ENCODE measurements around the gene CYP2R1. TPM values are rescaled to one million over a fixed set of nuclear protein-coding genes. Genes with fewer than 3 reads are reported as not detected.
"Not testable (repeated sequence)": the region's sequence is repeated elsewhere in the genome, so short reads cannot be mapped to it uniquely, and the experiment has no call there.

The CYP2R1 gene
- total RNA-seq, 2 experiments from 2014 or later = 14.4 to 18.8 TPM

- ChIA-PET CTCF (interaction anchor here (1.0 to 8.0 kb wide), 9 partner anchors 11 to 583 kb away, joined by 3 to 111 read pairs (median 9); partner anchors contain the start of gene PSMA1), POLR2A (interaction anchor here (0.7 to 2.6 kb wide), 11 partner anchors 9 to 372 kb away, joined by 3 to 20 read pairs (median 5); partner anchors contain the start of genes PDE3B and PSMA1)
- Mint-ChIP-seq H3K36me3 (ENCODE audit: low read depth) (peaks cover 30% of the 10 kb centered on the region), H3K27me3 (ENCODE audit: low read depth) (no peaks in the 10 kb centered on the region), H3K27ac (peak overlapping the region; percentile 90), H3K9me3 (ENCODE audit: insufficient read depth) (no peaks in the 10 kb centered on the region), H3K4me3 (peak overlapping the region; percentile 82), H3K4me1 (ENCODE audit: low read depth) (peaks cover 61% of the 10 kb centered on the region)
- ATAC-seq (peak; percentile 69), DNase-seq (peak; percentile 90)
Observed at GRCh38 chr11:14891143-14892035, 642 bp downstream of the CYP2R1 start.

DNA sequence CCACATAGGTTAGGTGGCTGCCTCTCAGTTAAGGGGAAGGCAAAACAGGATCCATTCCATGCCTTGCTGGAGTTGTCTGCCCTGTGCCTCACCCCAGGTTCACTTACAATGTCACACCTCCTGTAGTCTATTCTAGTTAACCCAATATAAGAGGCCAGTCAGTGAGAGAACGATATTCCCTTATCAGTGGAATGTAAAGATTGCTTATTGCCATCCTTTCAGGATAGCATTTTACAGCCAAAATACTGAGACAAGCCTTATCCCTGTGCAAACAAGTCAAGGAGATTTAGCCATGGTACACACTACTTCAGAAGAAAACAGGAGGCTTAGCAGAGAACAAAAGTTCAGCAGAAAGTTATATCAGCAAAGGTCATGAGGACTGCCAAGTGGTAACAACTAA lies 5.5 kb downstream of the CYP2R1 start:
- ATAC-seq = no peak
- POLR2A ChIA-PET = no interaction called here
- H3K4me3 Mint-ChIP-seq = no peak overlapping the region
- CTCF ChIA-PET = interaction anchor here (1.4 to 2.3 kb wide), 2 partner anchors 18 to 22 kb away, joined by 6 read pairs; no protein-coding TSS in a partner anchor
- no peaks in the 10 kb centered on the region for H3K27me3 Mint-ChIP-seq (ENCODE audit: low read depth)
- peaks cover 9% of the 10 kb centered on the region for H3K9me3 Mint-ChIP-seq (ENCODE audit: insufficient read depth)
- no peak overlapping the region for H3K27ac Mint-ChIP-seq
- peaks cover 53% of the 10 kb centered on the region for H3K36me3 Mint-ChIP-seq (ENCODE audit: low read depth)
- no peak for DNase-seq
- peaks cover 39% of the 10 kb centered on the region for H3K4me1 Mint-ChIP-seq (ENCODE audit: low read depth)

DNA sequence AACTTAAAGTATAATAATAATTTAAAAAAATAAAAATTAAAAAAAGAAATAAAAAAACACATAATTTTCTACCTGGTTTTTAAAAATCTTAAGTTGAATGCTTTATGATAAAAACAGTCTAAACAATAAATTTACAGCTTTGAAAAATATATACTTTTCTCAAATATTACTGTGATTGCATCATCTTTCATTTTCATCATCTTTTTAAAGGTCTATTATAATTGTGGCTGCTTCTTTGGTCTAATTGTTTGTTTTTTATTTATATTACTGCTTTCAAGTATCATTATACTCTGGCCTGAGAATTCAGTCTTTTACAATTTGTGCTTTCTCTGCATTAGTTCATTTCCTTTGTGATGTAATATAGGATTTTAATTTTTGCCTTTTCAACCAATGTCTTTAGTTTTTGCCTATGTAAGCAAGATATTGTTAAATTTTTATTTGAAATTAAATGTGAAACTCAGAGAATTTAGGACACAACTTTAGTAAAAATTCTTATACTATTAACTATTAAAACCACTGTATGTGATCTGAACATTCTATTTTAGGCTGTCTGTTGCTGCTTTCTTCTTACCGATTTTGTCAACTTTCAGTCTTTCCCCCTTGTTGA lies 7.3 kb downstream of the CYP2R1 start:
- POLR2A ChIA-PET = no interaction called here
- Mint-ChIP-seq H3K4me3 (no peak overlapping the region), H3K4me1 (ENCODE audit: low read depth) (peaks cover 32% of the 10 kb centered on the region), H3K36me3 (ENCODE audit: low read depth) (peaks cover 61% of the 10 kb centered on the region), H3K27me3 (ENCODE audit: low read depth) (no peaks in the 10 kb centered on the region), H3K9me3 (ENCODE audit: insufficient read depth) (peaks cover 17% of the 10 kb centered on the region), H3K27ac (no peak overlapping the region)
- ATAC-seq = no peak
- CTCF ChIA-PET = interaction anchor here (1.3 kb wide), 1 partner anchor 23 kb away, joined by 6 read pairs; no protein-coding TSS in a partner anchor
- DNase-seq = no peak

DNA sequence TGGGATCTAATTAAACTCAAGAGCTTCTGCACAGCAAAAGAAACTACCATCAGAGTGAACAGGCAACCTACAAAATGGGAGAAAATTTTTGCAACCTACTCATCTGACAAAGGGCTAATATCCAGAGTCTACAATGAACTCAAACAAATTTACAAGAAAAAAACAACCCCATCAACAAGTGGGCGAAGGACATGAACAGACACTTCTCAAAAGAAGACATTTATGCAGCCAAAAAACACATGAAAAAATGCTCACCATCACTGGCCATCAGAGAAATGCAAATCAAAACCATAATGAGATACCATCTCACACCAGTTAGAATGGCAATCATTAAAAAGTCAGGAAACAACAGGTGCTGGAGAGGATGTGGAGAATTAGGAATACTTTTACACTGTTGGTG lies 8.3 kb downstream of the CYP2R1 start:
- H3K9me3 Mint-ChIP-seq (ENCODE audit: insufficient read depth) = peaks cover 17% of the 10 kb centered on the region
- H3K36me3 Mint-ChIP-seq (ENCODE audit: low read depth) = peaks cover 63% of the 10 kb centered on the region
- DNase-seq; CTCF ChIA-PET; POLR2A ChIA-PET; H3K27ac Mint-ChIP-seq; H3K4me3 Mint-ChIP-seq; ATAC-seq; H3K27me3 Mint-ChIP-seq (ENCODE audit: low read depth): not testable (repeated sequence)
- H3K4me1 Mint-ChIP-seq (ENCODE audit: low read depth) = peaks cover 24% of the 10 kb centered on the region

- peaks cover 17% of the 10 kb centered on the region for H3K9me3 Mint-ChIP-seq (ENCODE audit: insufficient read depth)
- ATAC-seq (no peak), DNase-seq (no peak)
- H3K27me3 Mint-ChIP-seq (ENCODE audit: low read depth) = no peaks in the 10 kb centered on the region
- POLR2A ChIA-PET = no interaction called here
- H3K27ac Mint-ChIP-seq = peak overlapping the region; percentile 50
- CTCF ChIA-PET = no interaction called here
- H3K4me1 Mint-ChIP-seq (ENCODE audit: low read depth) = peaks cover 14% of the 10 kb centered on the region
- peaks cover 68% of the 10 kb centered on the region for H3K36me3 Mint-ChIP-seq (ENCODE audit: low read depth)
- H3K4me3 Mint-ChIP-seq = no peak overlapping the region
Observed at GRCh38 chr11:14882196-14882595, 9.8 kb downstream of the CYP2R1 start.

DNA sequence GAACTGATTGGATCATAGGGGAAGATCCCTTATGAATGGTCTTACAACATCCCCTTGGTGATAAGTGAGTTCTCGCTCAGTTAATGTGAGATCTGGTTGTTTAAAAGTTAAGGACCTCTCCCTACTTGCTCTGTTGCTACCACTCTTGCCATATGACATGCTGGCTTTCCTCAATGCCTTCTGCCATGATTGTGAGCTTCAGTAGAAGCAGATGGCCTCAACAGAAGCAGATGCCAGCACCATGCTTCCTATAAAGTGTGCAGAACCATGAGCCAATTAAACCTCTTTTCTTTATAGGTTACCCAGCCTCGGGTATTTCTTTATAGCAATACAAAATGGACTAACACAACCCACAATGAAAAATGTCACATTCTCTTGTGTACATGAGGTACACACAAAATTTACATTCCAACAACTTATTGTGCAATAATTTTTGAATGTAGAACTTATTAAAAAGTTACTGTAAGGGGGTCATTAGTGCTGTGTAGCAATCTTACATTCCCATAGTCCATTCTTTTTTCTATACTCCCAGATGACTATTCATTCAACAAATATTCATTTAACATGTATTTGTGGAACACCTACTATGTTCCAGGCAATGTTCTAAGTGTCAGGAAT lies 10.3 kb downstream of the CYP2R1 start:
- Mint-ChIP-seq H3K4me3 (no peak overlapping the region), H3K27ac (no peak overlapping the region), H3K4me1 (ENCODE audit: low read depth) (peaks cover 10% of the 10 kb centered on the region), H3K27me3 (ENCODE audit: low read depth) (no peaks in the 10 kb centered on the region), H3K36me3 (ENCODE audit: low read depth) (peaks cover 66% of the 10 kb centered on the region), H3K9me3 (ENCODE audit: insufficient read depth) (peaks cover 17% of the 10 kb centered on the region)
- POLR2A ChIA-PET = interaction anchor here (0.9 kb wide), 1 partner anchor 9 kb away, joined by 4 read pairs; no protein-coding TSS in a partner anchor
- ATAC-seq (no peak), DNase-seq (no peak)
- CTCF ChIA-PET = interaction anchor here (2.5 kb wide), 1 partner anchor 26 kb away, joined by 11 read pairs; no protein-coding TSS in a partner anchor

GRCh38 chr11:14875163-14875562 lies 16.9 kb downstream of the CYP2R1 start:
- POLR2A ChIA-PET = no interaction called here
- Mint-ChIP-seq H3K9me3 (ENCODE audit: insufficient read depth) (no peaks in the 10 kb centered on the region), H3K27me3 (ENCODE audit: low read depth) (no peaks in the 10 kb centered on the region), H3K4me3 (no peak overlapping the region), H3K27ac (no peak overlapping the region), H3K36me3 (ENCODE audit: low read depth) (peaks cover 84% of the 10 kb centered on the region), H3K4me1 (ENCODE audit: low read depth) (peaks cover 2% of the 10 kb centered on the region)
- CTCF ChIA-PET = interaction anchor here (1.5 kb wide), 1 partner anchor 33 kb away, joined by 6 read pairs; no protein-coding TSS in a partner anchor
- ATAC-seq (no peak), DNase-seq (no peak)

DNA sequence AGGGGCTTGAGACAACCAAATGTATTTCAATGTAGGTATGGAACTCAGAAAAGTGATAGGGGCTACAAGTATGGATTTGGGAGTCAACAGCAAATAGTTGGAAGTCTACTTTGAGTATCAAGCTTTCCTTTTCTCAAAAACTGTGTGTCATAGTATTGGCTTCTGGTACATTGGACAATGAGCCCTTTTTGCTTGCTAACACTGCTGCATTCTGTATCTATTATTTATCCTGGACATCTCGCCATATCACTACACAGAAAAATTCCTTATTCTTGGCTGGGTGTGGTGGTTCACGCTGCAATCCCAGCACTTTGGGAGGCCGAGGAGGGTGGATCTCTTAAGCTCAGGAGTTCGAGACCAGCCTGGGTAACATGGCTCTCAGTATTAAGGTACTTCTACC lies 18.4 kb downstream of the CYP2R1 start:
- ATAC-seq (no peak), DNase-seq (no peak)
- peaks cover 87% of the 10 kb centered on the region for H3K36me3 Mint-ChIP-seq (ENCODE audit: low read depth)
- H3K4me3 Mint-ChIP-seq = no peak overlapping the region
- CTCF ChIA-PET = interaction anchor here (1.0 kb wide), 1 partner anchor 18 kb away, joined by 3 read pairs; the partner anchor contains the start of gene CYP2R1
- no peak overlapping the region for H3K27ac Mint-ChIP-seq
- no peaks in the 10 kb centered on the region for H3K27me3 Mint-ChIP-seq (ENCODE audit: low read depth)
- POLR2A ChIA-PET = interaction anchor here (0.9 kb wide), 1 partner anchor 229 kb away, joined by 3 read pairs; no protein-coding TSS in a partner anchor
- peaks cover 2% of the 10 kb centered on the region for H3K4me1 Mint-ChIP-seq (ENCODE audit: low read depth)
- H3K9me3 Mint-ChIP-seq (ENCODE audit: insufficient read depth) = no peaks in the 10 kb centered on the region

- POLR2A ChIA-PET = no interaction called here
Observed at GRCh38 chr11:14872032-14872431, 20.0 kb downstream of the CYP2R1 start.

DNA sequence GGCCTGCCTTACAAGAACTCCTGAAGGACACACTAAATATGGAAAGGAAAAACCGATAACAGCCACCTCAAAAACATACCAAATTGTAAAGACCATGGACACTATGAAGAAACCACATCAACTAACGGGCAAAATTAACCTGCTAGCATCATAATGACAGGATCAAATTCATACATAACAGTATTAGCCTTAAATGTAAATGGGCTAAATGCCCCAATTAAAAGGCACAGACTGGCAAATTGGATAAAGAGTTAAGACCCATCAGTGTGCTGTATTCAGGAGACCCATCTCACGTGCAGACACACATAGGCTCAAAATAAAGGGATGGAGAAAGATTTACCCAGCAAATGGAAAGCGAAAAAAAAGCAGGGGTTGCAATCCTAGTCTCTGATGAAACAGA lies 28.3 kb downstream of the CYP2R1 start:
- H3K4me1 Mint-ChIP-seq (ENCODE audit: low read depth); POLR2A ChIA-PET; H3K27me3 Mint-ChIP-seq (ENCODE audit: low read depth); H3K4me3 Mint-ChIP-seq; ATAC-seq; DNase-seq; H3K9me3 Mint-ChIP-seq (ENCODE audit: insufficient read depth); H3K27ac Mint-ChIP-seq: not testable (repeated sequence)
- peaks cover 62% of the 10 kb centered on the region for H3K36me3 Mint-ChIP-seq (ENCODE audit: low read depth)
- CTCF ChIA-PET = interaction anchor here (1.0 kb wide), 1 partner anchor 12 kb away, joined by 3 read pairs; no protein-coding TSS in a partner anchor

More at GRCh38 chr11:14872032-14872431, 20.0 kb downstream of the CYP2R1 start:
- no peaks in the 10 kb centered on the region for H3K27me3 Mint-ChIP-seq (ENCODE audit: low read depth)
- no peaks in the 10 kb centered on the region for H3K9me3 Mint-ChIP-seq (ENCODE audit: insufficient read depth)
- peaks cover 79% of the 10 kb centered on the region for H3K36me3 Mint-ChIP-seq (ENCODE audit: low read depth)
- DNase-seq = no peak
- CTCF ChIA-PET = interaction anchor here (1.4 to 1.6 kb wide), 2 partner anchors 35 to 36 kb away, joined by 3 to 4 read pairs; no protein-coding TSS in a partner anchor
- no peak overlapping the region for H3K27ac Mint-ChIP-seq
- H3K4me1 Mint-ChIP-seq (ENCODE audit: low read depth) = peaks cover 2% of the 10 kb centered on the region
- ATAC-seq = no peak
- no peak overlapping the region for H3K4me3 Mint-ChIP-seq

DNA sequence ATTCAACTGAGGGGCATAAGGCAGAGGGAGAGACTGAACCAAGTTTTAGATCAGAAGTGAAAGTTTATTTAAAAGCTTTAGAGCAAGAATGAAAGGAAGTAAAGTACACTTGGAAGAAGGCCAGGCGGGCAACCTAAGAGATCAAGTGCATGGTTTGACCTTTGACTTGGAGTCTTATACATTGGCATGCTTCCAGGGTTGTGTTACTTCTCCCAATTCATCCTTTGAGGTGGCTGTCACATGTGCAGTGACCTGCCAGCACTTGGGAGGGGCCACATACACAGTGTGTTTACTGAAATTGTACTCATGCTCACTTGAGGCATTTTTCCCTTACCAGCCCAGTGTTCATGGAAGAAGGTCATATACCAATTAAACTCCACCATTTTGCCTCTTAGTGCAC lies 30.4 kb downstream of the CYP2R1 start:
- Mint-ChIP-seq H3K27me3 (ENCODE audit: low read depth) (no peaks in the 10 kb centered on the region), H3K4me1 (ENCODE audit: low read depth) (peaks cover 4% of the 10 kb centered on the region), H3K9me3 (ENCODE audit: insufficient read depth) (peaks cover 8% of the 10 kb centered on the region), H3K4me3 (no peak overlapping the region), H3K36me3 (ENCODE audit: low read depth) (peaks cover 68% of the 10 kb centered on the region), H3K27ac (no peak overlapping the region)
- no peak for ATAC-seq
- DNase-seq = no peak
- POLR2A ChIA-PET = no interaction called here
- CTCF ChIA-PET = interaction anchor here (1.0 to 3.1 kb wide), 2 partner anchors 10 to 46 kb away, joined by 3 to 14 read pairs; no protein-coding TSS in a partner anchor

Data from activated CD8-positive, alpha-beta T cell treated with anti-CD3 and anti-CD28 coated beads, Interleukin-2, amount 10 ng/mL, durations not matched to agents 7 days and 5 days (primary cell).